GM12873 (cell line): ENCODE data around the gene POF1B.

ENCODE experiments used
- CTCF ChIP-seq: IDR thresholded peaks from 2 replicates; pipeline ENCODE4 v1.5.1; 2012; ENCODE audit warnings: low read depth, mild to moderate bottlenecking, moderate library complexity, low read length, control low read depth; ENCODE audit not compliant: insufficient read depth; ENCODE audit errors: missing control alignments

Gene POF1B, protein sequence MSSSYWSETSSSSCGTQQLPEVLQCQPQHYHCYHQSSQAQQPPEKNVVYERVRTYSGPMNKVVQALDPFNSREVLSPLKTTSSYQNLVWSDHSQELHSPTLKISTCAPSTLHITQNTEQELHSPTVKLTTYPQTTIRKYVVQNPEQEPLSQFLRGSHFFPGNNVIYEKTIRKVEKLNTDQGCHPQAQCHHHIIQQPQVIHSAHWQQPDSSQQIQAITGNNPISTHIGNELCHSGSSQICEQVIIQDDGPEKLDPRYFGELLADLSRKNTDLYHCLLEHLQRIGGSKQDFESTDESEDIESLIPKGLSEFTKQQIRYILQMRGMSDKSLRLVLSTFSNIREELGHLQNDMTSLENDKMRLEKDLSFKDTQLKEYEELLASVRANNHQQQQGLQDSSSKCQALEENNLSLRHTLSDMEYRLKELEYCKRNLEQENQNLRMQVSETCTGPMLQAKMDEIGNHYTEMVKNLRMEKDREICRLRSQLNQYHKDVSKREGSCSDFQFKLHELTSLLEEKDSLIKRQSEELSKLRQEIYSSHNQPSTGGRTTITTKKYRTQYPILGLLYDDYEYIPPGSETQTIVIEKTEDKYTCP

DNA sequence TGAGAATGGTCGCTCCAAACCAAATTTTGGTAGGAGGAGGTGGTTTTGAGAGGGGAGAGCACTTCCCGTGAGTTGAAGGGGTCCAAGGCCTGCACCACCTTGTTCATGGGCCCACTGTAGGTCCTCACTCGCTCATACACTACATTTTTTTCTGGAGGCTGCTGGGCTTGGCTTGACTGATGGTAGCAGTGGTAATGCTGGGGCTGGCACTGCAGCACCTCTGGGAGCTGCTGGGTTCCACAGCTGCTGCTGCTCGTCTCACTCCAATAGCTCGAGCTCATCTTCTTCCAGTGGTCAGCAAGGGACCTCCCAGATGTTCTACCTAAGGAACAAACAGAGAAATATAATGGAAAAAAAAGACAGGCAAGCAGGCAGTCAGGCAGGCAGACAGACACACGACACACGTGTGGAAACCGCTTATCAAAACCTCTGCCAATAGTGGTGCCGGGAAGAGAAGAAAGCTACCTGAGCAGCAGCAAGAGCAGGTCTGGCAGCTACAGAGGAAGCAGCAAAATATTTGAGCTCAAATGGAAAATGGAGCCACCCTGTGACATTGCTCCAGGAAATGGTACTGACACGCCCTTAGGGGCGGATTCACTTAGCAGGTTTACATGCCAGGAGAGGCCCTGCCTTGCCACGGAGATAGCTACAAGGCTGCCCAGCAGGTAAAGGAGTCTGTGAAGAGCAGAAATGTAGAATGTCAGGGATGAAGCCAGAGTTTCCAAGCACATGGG is at the start of gene POF1B:
Gene POF1B (minus strand): TSS at position 492 of the 734 bp plus-strand sequence. CDS start 211 bp downstream, at position 281.
- TF ChIP-seq CTCF, result no peak

DNA sequence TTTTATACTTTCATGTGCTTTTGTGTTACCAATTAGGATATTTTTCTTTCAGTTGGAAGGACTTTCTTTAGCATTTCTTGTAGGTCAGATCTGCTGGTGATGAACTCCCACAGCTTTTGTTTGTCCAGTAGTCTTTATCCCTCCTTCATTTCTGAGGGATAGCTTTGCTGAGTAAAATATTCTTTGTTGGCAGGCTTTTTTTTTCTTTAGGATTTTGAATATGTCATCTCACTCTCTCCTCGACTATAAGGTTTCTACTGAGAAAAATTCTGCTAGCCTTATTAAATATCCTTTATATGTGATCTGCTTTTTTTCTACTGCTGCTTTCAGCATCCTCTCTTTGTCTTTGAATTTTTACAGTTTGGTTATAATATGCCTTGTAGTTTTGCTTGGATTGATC is 49.6 kb upstream of the POF1B start:
- TF ChIP-seq CTCF, result no peak

- no peak for TF ChIP-seq CTCF
These were observed 39.8 kb upstream of the POF1B start for GRCh38 chrX:85419293-85419692.

- no peak for TF ChIP-seq CTCF
These were observed 12.4 kb upstream of the POF1B start for GRCh38 chrX:85391878-85392238.

DNA sequence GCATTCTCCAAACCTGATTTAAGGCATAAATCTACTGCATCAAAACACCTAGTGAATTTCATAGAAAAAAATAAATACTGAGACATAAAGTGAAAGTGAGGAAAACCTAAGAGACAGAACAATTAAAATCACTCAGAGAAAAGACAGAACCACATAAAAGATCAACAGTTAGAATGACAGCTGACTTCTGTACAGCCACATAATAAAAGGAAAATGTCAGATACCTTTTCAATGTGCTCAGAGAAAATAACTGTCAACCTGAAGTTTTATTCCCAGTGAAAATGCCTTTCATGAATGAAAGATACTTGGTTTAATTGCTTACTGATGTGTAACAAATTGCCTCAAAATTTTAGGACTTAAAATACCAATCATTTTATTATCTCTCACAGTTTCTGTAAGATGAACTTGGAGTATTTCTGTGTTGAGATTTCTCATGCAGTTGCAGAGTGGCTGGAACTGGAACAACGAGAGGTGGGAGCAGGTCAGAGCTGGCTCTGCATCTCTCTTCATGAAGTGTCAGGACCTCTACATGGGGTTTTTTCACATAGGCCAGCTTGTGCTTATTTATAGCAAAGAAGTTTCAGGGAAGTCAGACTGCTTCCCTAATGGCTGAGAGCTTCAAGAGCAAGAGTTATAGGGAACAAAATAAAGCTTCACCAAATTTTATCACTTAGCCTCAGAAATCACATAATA is 11.9 kb upstream of the POF1B start:
- TF ChIP-seq CTCF, result no peak

DNA sequence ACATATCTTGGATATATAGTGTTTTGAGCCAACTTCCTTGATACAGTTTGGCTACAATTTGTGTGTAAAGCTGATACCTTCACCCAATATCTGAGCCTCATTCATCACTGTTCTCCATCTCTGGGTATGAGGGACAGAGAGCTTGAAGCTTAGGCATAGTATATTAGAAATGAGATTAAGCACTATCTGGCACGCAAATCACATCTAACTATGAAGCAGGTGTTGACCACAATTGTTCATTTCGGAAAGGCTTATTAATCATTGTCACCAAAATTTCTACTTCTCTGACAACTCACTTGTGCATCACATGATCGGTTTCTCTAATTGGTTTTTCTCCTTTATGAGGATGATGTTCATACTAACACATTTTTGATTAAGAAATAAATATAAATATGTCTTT is 2.1 kb upstream of the POF1B start:
- no peak for TF ChIP-seq CTCF

DNA sequence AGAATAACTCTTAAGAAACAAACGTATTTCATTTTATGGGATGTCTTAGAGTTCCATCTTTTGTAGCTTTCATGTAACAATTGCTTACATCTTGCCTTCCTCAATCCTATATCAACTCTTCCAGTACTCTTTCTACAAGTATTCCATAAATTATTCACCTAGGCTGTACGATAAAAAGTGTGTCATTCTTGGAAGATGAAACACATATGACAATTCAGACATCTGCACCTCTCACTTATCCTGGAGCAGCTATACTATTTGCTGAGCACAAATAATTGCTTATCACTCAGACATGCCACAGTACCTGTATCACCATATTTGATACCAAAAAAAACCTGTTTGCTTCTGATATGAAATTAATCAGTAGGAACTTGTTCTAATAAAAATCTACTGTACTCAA is 1.0 kb downstream of the POF1B start:
- no peak for TF ChIP-seq CTCF
